GM21619 (cell line): ENCODE data around the gene USP3.
"Not testable (repeated sequence)": the region's sequence is repeated elsewhere in the genome, so short reads cannot be mapped to it uniquely, and the experiment has no call there.

Source experiments
- ATAC-seq: cut with Tn5 transposase; IDR thresholded peaks from one replicate; pipeline ENCODE4 v1.9.1; 2021; ENCODE audit not compliant: unreplicated experiment

The USP3 gene

GRCh38 chr15:63476229-63476632, 28.2 kb upstream of the USP3 start:
- no peak for ATAC-seq

- no peak for ATAC-seq
These were observed 26.1 kb upstream of the USP3 start for GRCh38 chr15:63478243-63478642.

- ATAC-seq, result no peak
These were observed 24.0 kb upstream of the USP3 start for GRCh38 chr15:63480441-63480821.

DNA sequence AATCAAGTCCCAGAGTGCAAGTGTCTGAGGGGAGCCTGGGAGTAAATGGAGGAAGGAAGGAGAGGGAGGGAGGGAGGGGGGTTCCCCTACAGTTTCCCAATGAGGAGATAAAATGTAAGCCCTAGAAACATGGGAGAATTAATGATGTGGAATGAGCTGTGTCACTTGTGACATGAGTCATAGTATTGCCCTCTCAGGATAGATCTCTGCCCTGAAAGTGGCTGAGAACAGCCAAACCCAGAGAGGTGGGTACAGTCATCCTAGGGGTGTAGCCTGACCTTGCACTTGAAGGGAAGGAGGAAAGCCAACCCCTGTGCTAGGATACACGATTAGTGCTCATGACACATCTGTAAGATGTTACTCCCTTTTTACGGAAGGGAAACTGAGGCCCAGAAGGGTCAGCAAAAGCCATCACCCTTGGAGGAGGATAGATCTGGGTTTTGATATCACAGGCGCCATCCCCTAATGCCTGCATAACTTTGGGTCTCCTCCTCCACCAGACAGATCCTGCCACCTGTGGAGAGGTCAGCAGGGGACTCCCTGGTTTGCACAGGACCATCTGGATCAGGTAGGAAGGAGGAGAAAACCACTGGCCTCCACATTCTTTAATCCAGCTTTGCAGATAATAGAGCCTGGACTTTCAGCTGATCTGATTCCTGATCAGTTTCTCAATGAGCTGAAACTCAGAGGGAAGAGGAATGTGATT, 23.1 kb upstream of the USP3 start:
- ATAC-seq, result no peak

GRCh38 chr15:63482874-63483323, 21.5 kb upstream of the USP3 start:
- ATAC-seq, result no peak

GRCh38 chr15:63483521-63484371, 20.6 kb upstream of the USP3 start:
- no peak for ATAC-seq

- ATAC-seq, result no peak
These were observed 19.8 kb upstream of the USP3 start for GRCh38 chr15:63484433-63485186.

- ATAC-seq, result peak; percentile 45
These were observed 17.2 kb upstream of the USP3 start for GRCh38 chr15:63487076-63487757.

DNA sequence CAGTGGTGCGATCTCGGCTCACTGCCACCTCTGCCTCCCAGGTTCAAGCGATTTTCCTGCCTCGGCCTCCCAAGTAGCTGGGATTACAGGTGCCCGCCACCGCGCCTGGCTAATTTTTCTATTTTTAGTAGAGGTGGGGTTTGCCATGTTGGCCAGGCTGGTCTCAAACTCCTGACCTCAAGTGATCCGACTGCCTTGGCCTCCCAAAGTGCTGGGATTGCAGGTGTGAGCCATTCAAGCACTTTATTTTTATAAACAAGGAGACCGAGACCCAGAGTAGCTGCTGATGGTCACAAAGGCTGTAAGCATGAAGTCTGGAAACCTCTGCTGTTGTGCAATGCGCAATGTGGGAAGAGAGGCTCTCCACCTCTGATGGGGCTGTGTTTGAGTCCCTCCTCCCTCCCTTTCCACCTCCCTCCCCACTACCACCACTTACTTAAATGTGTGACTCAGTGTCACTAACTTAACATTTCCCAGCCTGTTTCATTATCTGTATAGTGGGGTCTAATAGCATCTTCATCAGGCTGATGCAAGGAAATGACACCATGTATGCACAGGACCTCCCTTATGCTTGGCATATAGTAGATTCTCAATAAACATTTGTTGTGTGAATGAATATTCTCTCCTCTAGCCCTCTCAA, 16.5 kb upstream of the USP3 start:
- ATAC-seq, result not testable (repeated sequence)

- no peak for ATAC-seq
These were observed 15.9 kb upstream of the USP3 start for GRCh38 chr15:63488398-63488960.

- ATAC-seq, result no peak
These were observed 15.0 kb upstream of the USP3 start for GRCh38 chr15:63489352-63489751.

DNA sequence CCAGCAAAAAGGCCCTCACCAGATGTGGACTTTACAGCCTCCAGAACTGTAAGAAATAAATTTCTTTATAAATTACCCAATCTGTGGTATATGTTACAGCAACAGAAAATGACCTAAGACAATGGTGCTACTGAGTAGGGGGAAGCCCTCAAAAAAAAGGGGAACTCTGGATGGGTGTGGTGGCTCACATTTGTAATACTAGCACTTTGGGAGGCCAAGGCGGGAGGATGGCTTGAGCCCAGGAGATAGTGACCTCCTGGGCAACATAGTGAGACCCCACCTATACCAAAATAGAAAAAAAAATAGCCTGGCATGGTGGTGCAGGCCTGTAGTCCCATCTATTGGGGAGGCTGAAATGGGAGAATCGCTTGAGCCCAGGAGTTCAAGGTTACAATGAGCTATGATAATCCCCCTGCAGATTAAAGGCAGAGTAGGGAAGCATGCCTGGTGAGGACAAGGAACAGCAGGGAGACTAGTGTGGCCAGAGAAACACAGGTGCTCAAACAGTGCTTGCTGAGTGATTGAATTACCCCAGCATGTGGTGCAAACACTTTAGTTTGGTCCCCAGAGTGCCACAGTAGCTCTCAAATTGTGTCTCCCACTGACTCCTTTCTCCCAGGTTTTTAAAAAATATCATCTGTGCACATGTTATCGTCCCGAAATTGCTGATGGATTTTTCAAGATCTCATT, 13.9 kb upstream of the USP3 start:
- ATAC-seq, result no peak

DNA sequence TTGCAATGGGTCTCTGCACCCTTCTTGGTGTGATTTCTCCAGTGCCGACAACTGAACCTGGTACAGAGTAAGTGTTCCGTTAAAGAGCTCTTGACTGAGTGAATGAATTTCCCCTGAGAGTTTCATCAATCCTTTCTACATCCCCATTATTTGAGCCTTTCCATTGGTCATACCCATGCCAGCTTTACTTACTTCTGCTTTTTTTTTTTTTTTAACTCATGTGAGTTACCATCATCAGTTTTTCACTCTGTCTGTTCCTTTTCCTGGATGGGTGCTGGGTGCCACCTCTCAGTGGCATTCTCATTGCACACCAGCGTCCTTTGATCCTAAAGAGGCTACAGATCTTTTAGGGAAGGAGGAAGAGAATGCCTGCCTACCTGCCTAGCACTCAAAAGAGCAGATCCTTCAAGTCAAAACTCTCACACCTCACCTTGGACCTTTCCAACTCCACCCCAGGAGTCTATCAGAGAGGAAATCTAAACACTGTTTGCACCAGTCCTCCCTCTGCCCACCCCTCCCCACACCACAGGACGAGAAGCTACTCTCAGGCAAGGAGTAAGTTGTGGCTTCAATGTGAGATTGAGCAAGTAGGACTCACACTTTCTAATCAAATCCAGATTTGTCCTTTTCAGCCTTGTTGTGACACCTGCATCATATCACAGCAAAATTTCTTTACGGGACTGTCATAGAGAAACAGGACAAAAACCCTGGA, 13.1 kb upstream of the USP3 start:
- no peak for ATAC-seq

DNA sequence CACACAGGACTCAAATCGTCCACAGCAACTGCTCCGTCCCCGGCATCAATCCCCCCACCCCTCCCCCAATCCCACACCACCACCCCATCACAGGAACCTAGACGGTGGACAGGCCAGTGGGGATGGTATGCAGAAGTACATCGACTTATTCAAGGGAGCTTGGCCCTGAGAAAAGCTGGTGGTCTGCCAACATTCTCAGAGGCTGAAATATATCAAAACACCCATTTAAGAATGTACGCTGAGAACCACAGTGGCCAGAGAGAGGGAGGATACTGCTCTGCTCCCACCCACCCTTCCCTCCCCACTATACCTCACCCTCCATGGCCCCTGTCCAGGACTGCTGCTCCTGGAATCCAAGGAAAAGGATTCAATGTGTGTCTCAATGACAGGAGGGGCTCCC, 12.4 kb upstream of the USP3 start:
- ATAC-seq, result no peak

- no peak for ATAC-seq
These were observed 11.8 kb upstream of the USP3 start for GRCh38 chr15:63492541-63493077.

DNA sequence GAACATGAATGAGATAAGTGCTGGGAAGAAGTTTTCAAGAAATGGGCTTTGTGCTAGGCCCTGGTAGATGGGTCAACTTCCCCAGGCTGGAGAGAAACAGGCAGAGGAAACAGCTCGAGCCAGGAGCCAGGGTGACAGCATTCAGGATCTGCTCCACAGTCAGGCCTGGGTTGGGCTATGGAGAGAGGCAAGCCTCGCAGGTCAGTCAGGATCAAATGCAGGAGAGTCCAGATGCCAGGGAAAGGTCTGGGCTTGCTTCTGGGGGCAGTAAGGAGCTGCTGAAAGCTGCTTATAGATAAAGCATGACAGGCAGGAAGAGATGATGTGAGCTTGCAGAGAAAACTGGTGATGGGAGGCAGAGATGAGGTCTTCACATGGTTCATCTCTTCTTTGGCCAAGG, 11.0 kb upstream of the USP3 start:
- no peak for ATAC-seq

DNA sequence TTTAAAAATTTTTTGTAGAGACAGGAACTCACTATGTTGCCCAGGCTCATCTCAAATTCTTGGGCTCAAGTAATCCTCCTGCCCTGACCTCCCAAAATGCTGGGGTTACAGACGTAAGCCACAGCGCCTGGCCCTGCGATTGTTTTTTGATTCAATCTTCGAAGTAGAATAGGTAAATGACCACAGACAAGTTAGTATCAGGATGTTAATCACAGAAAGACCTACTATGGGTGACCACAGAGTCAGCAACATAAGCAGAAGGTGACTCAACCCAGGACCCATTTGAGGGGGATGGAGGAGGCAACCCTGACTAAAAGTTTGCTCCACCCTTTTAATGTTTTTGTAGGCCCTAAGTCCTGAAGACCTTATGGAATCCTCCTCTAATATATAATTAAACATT, 10.0 kb upstream of the USP3 start:
- no peak for ATAC-seq

GRCh38 chr15:63495343-63495742, 9.1 kb upstream of the USP3 start:
- no peak for ATAC-seq
